ENCODE data around the gene PYDC1. TPM values are rescaled to one million over a fixed set of nuclear protein-coding genes. Genes with fewer than 3 reads are reported as not detected.

The PYDC1 gene
- total and polyA plus RNA-seq, 10 of the 15 experiments (the other 5 are each of a cell fraction or from before 2014, with no cell fraction given) = not detected

- WGBS (ENCODE audit: insufficient coverage, insufficient replicate concordance, low lambda C conversion rate, missing lambda C conversion rate) = 66% methylated on average over 6 of the region's 6 CpGs
- no peaks in the 10 kb centered on the region for H3K9me3 ChIP-seq (replicated peaks; ENCODE audit: control insufficient read depth, insufficient read depth, low read length)
- CTCF ChIA-PET = interaction anchor here (1.1 to 1.7 kb wide), 4 partner anchors 11 to 176 kb away, joined by 3 to 4 read pairs (median 4); no protein-coding TSS in a partner anchor
- DNase-seq (ENCODE audit: low read depth, low spot score) (no peak), ATAC-seq (no peak), FAIRE-seq (no peak)
- no peak overlapping the region for H3K4me2 ChIP-seq (ENCODE audit: control insufficient read depth, insufficient read depth)
- H3K36me3 ChIP-seq (ENCODE audit: control insufficient read depth in 2 of 2, insufficient read depth in 2 of 2, low read length in 1 of 2) = no peaks in the 10 kb centered on the region
- POLR2A ChIA-PET = no interaction called here
- H3K27ac ChIP-seq (ENCODE audit: control insufficient read depth, insufficient read depth) = no peak overlapping the region
- intact Hi-C loops (cut with micrococcal nuclease; ENCODE audit: unreplicated experiment) = no loop called here
- peaks cover 14% of the 10 kb centered on the region for H3K4me1 ChIP-seq (ENCODE audit: control insufficient read depth, insufficient read depth, low read length)
- H2AFZ ChIP-seq (ENCODE audit: control insufficient read depth, low read depth, low read length) = no peak overlapping the region
- SMC1A ChIA-PET (ENCODE audit: uncharacterized antibody, unreplicated experiment) = no interaction called here
- H4K20me1 ChIP-seq (ENCODE audit: control insufficient read depth, insufficient read depth) = no peaks in the 10 kb centered on the region
- no peak overlapping the region for H3K9ac ChIP-seq (ENCODE audit: control insufficient read depth, insufficient read depth, low read length)
- no peaks in the 10 kb centered on the region for H3K27me3 ChIP-seq (replicated peaks in 1 of 2; ENCODE audit: control insufficient read depth in 2 of 2, insufficient read depth in 2 of 2, low read length in 1 of 2)
- no TSS peak for BruUV-seq (replicated peaks)
- H3K4me3 ChIP-seq = no peak overlapping the region
- no peaks in the 10 kb centered on the region for H3K79me2 ChIP-seq (ENCODE audit: control insufficient read depth, insufficient read depth, low read length)
- in situ Hi-C loops (cut with MboI) = loop anchor here (10.0 kb wide), 1 partner anchor 668 kb away; the partner anchor contains the start of gene ZNF267
- RAD21 ChIA-PET (ENCODE audit: unreplicated experiment) = interaction anchor here (0.9 kb wide), 1 partner anchor 57 kb away, joined by 5 read pairs; no protein-coding TSS in a partner anchor
- TF ChIP-seq PAX5 (IDR thresholded peaks at IDR 0.05; ENCODE audit: borderline replicate concordance, low read depth, low read length) (no peak), KAT2A (conservative IDR thresholded peaks at IDR 0.05; ENCODE audit: control insufficient read depth, low read depth, low read length) (no peak), LARP7 (IDR thresholded peaks at IDR 0.05) (no peak), JUND (IDR thresholded peaks at IDR 0.05; ENCODE audit: low read depth, low read length) (no peak), SMAD5 (IDR thresholded peaks at IDR 0.05; ENCODE audit: low read depth) (no peak), NKRF (conservative IDR thresholded peaks at IDR 0.05) (no peak), E2F8 (IDR thresholded peaks at IDR 0.05; ENCODE audit: low read depth, partially characterized antibody) (no peak), MYB (IDR thresholded peaks at IDR 0.05; ENCODE audit: borderline replicate concordance, low read depth, low read length) (no peak), PKNOX1 (IDR thresholded peaks at IDR 0.05) (no peak), BMI1 (IDR thresholded peaks at IDR 0.05; ENCODE audit: borderline replicate concordance) (no peak), FOS (IDR thresholded peaks at IDR 0.05; ENCODE audit: borderline replicate concordance, extremely low read depth, insufficient read length) (no peak), ZNF207 (IDR thresholded peaks at IDR 0.05; ENCODE audit: borderline replicate concordance) (no peak), MLLT1 (IDR thresholded peaks at IDR 0.05) (no peak), ZBTB4 (CRISPR knock-in tag; IDR thresholded peaks at IDR 0.05) (no peak)
Measured at GRCh38 chr16:31206776-31207175, 10.2 kb downstream of the PYDC1 start.

All from GM12878 (cell line).